ENCODE measurements around the gene AAK1.
"Not testable (repeated sequence)": the region's sequence is repeated elsewhere in the genome, so short reads cannot be mapped to it uniquely, and the experiment has no call there.

The AAK1 gene

GRCh38 chr2:69577467-69578197, 65.9 kb downstream of the AAK1 start:
- no peaks in the 10 kb centered on the region for H3K27me3 ChIP-seq (ENCODE audit: control insufficient read depth in 2 of 2, insufficient read depth in 2 of 2, low read length in 2 of 2)
- H3K4me1 ChIP-seq (ENCODE audit: control insufficient read depth in 2 of 2, insufficient read depth in 2 of 2, low read length in 2 of 2) = peaks cover 2 to 7% of the 10 kb centered on the region in 2 donors
- H3K4me3 ChIP-seq (ENCODE audit: low read length in 2 of 2) = no peak overlapping the region
- no peak overlapping the region for H3K27ac ChIP-seq (ENCODE audit: low read depth in 2 of 2, low read length in 2 of 2)
- H3K9ac ChIP-seq (ENCODE audit: low read depth in 1 of 2, low read length in 2 of 2) = no peak overlapping the region
- no peaks in the 10 kb centered on the region for H3K36me3 ChIP-seq (ENCODE audit: control insufficient read depth in 2 of 2, insufficient read depth in 2 of 2, low read length in 2 of 2)
- H3K9me3 ChIP-seq (ENCODE audit: control insufficient read depth in 2 of 2, low read length in 2 of 2) = no peaks in the 10 kb centered on the region

- H3K4me1 ChIP-seq (ENCODE audit: control insufficient read depth in 2 of 2, insufficient read depth in 2 of 2, low read length in 2 of 2) = peaks cover 2 to 6% of the 10 kb centered on the region in 2 donors
Measured at GRCh38 chr2:69576880-69577279, 66.7 kb downstream of the AAK1 start.

GRCh38 chr2:69575926-69576325, 67.6 kb downstream of the AAK1 start:
- Histone ChIP-seq H3K27ac (ENCODE audit: low read depth in 2 of 2, low read length in 2 of 2) (no peak overlapping the region), H3K4me1 (ENCODE audit: control insufficient read depth in 2 of 2, insufficient read depth in 2 of 2, low read length in 2 of 2) (peaks cover 2 to 6% of the 10 kb centered on the region in 2 donors), H3K9ac (ENCODE audit: low read depth in 1 of 2, low read length in 2 of 2) (no peak overlapping the region)

More at GRCh38 chr2:69576880-69577279, 66.7 kb downstream of the AAK1 start:
- Histone ChIP-seq H3K4me3 (ENCODE audit: low read length in 2 of 2) (no peak overlapping the region), H3K9me3 (ENCODE audit: control insufficient read depth in 2 of 2, low read length in 2 of 2) (no peaks in the 10 kb centered on the region), H3K36me3 (ENCODE audit: control insufficient read depth in 2 of 2, insufficient read depth in 2 of 2, low read length in 2 of 2) (no peaks in the 10 kb centered on the region), H3K27ac (ENCODE audit: low read depth in 2 of 2, low read length in 2 of 2) (no peak overlapping the region), H3K27me3 (ENCODE audit: control insufficient read depth in 2 of 2, insufficient read depth in 2 of 2, low read length in 2 of 2) (no peaks in the 10 kb centered on the region), H3K9ac (ENCODE audit: low read depth in 1 of 2, low read length in 2 of 2) (no peak overlapping the region)

GRCh38 chr2:69575371-69575770, 68.2 kb downstream of the AAK1 start:
- not testable (repeated sequence) for H3K27me3 ChIP-seq (ENCODE audit: control insufficient read depth in 2 of 2, insufficient read depth in 2 of 2, low read length in 2 of 2); H3K4me3 ChIP-seq (ENCODE audit: low read length in 2 of 2); H3K9me3 ChIP-seq (ENCODE audit: control insufficient read depth in 2 of 2, low read length in 2 of 2); H3K36me3 ChIP-seq (ENCODE audit: control insufficient read depth in 2 of 2, insufficient read depth in 2 of 2, low read length in 2 of 2); H3K4me1 ChIP-seq (ENCODE audit: control insufficient read depth in 2 of 2, insufficient read depth in 2 of 2, low read length in 2 of 2); H3K9ac ChIP-seq (ENCODE audit: low read depth in 1 of 2, low read length in 2 of 2); H3K27ac ChIP-seq (ENCODE audit: low read depth in 2 of 2, low read length in 2 of 2)

More at GRCh38 chr2:69575926-69576325, 67.6 kb downstream of the AAK1 start:
- H3K36me3 ChIP-seq (ENCODE audit: control insufficient read depth in 2 of 2, insufficient read depth in 2 of 2, low read length in 2 of 2) = no peaks in the 10 kb centered on the region
- H3K9me3 ChIP-seq (ENCODE audit: control insufficient read depth in 2 of 2, low read length in 2 of 2) = no peaks in the 10 kb centered on the region
- H3K4me3 ChIP-seq (ENCODE audit: low read length in 2 of 2) = no peak overlapping the region
- H3K27me3 ChIP-seq (ENCODE audit: control insufficient read depth in 2 of 2, insufficient read depth in 2 of 2, low read length in 2 of 2) = no peaks in the 10 kb centered on the region

- peaks cover 2 to 7% of the 10 kb centered on the region in 2 donors for H3K4me1 ChIP-seq (ENCODE audit: control insufficient read depth in 2 of 2, insufficient read depth in 2 of 2, low read length in 2 of 2)
- H3K36me3 ChIP-seq (ENCODE audit: control insufficient read depth in 2 of 2, insufficient read depth in 2 of 2, low read length in 2 of 2) = no peaks in the 10 kb centered on the region
- H3K9ac ChIP-seq (ENCODE audit: low read depth in 1 of 2, low read length in 2 of 2) = no peak overlapping the region
- no peak overlapping the region for H3K4me3 ChIP-seq (ENCODE audit: low read length in 2 of 2)
- H3K9me3 ChIP-seq (ENCODE audit: control insufficient read depth in 2 of 2, low read length in 2 of 2) = no peaks in the 10 kb centered on the region
- H3K27ac ChIP-seq (ENCODE audit: low read depth in 2 of 2, low read length in 2 of 2) = no peak overlapping the region
- no peaks in the 10 kb centered on the region for H3K27me3 ChIP-seq (ENCODE audit: control insufficient read depth in 2 of 2, insufficient read depth in 2 of 2, low read length in 2 of 2)
Measured at GRCh38 chr2:69572641-69573040, 70.9 kb downstream of the AAK1 start.

- no peaks in the 10 kb centered on the region for H3K36me3 ChIP-seq (ENCODE audit: control insufficient read depth in 2 of 2, insufficient read depth in 2 of 2, low read length in 2 of 2)
- H3K27ac ChIP-seq (ENCODE audit: low read depth in 2 of 2, low read length in 2 of 2) = no peak overlapping the region
- H3K4me1 ChIP-seq (ENCODE audit: control insufficient read depth in 2 of 2, insufficient read depth in 2 of 2, low read length in 2 of 2) = peaks cover 9 to 12% of the 10 kb centered on the region in 2 donors
Measured at GRCh38 chr2:69571189-69571588, 72.3 kb downstream of the AAK1 start.

GRCh38 chr2:69570474-69570873, 73.1 kb downstream of the AAK1 start:
- Histone ChIP-seq H3K27ac (ENCODE audit: low read depth in 2 of 2, low read length in 2 of 2) (no peak overlapping the region), H3K4me1 (ENCODE audit: control insufficient read depth in 2 of 2, insufficient read depth in 2 of 2, low read length in 2 of 2) (peaks cover 10 to 13% of the 10 kb centered on the region in 2 donors), H3K9ac (ENCODE audit: low read depth in 1 of 2, low read length in 2 of 2) (no peak overlapping the region), H3K9me3 (ENCODE audit: control insufficient read depth in 2 of 2, low read length in 2 of 2) (no peaks in the 10 kb centered on the region), H3K27me3 (ENCODE audit: control insufficient read depth in 2 of 2, insufficient read depth in 2 of 2, low read length in 2 of 2) (no peaks in the 10 kb centered on the region), H3K36me3 (ENCODE audit: control insufficient read depth in 2 of 2, insufficient read depth in 2 of 2, low read length in 2 of 2) (no peaks in the 10 kb centered on the region), H3K4me3 (ENCODE audit: low read length in 2 of 2) (no peak overlapping the region)

More at GRCh38 chr2:69571189-69571588, 72.3 kb downstream of the AAK1 start:
- Histone ChIP-seq H3K4me3 (ENCODE audit: low read length in 2 of 2) (no peak overlapping the region), H3K27me3 (ENCODE audit: control insufficient read depth in 2 of 2, insufficient read depth in 2 of 2, low read length in 2 of 2) (no peaks in the 10 kb centered on the region), H3K9ac (ENCODE audit: low read depth in 1 of 2, low read length in 2 of 2) (no peak overlapping the region), H3K9me3 (ENCODE audit: control insufficient read depth in 2 of 2, low read length in 2 of 2) (no peaks in the 10 kb centered on the region)

GRCh38 chr2:69567909-69568300, 75.6 kb downstream of the AAK1 start:
- H3K9me3 ChIP-seq (ENCODE audit: control insufficient read depth in 2 of 2, low read length in 2 of 2) = no peaks in the 10 kb centered on the region
- no peaks in the 10 kb centered on the region for H3K36me3 ChIP-seq (ENCODE audit: control insufficient read depth in 2 of 2, insufficient read depth in 2 of 2, low read length in 2 of 2)
- H3K27me3 ChIP-seq (ENCODE audit: control insufficient read depth in 2 of 2, insufficient read depth in 2 of 2, low read length in 2 of 2) = no peaks in the 10 kb centered on the region
- peaks cover 12 to 21% of the 10 kb centered on the region in 2 donors for H3K4me1 ChIP-seq (ENCODE audit: control insufficient read depth in 2 of 2, insufficient read depth in 2 of 2, low read length in 2 of 2)
- H3K4me3 ChIP-seq (ENCODE audit: low read length in 2 of 2) = no peak overlapping the region
- no peak overlapping the region for H3K27ac ChIP-seq (ENCODE audit: low read depth in 2 of 2, low read length in 2 of 2)
- no peak overlapping the region for H3K9ac ChIP-seq (ENCODE audit: low read depth in 1 of 2, low read length in 2 of 2)

GRCh38 chr2:69567157-69567908, 76.2 kb downstream of the AAK1 start:
- Histone ChIP-seq H3K4me1 (ENCODE audit: control insufficient read depth in 2 of 2, insufficient read depth in 2 of 2, low read length in 2 of 2) (peaks cover 12 to 21% of the 10 kb centered on the region in 2 donors), H3K9me3 (ENCODE audit: control insufficient read depth in 2 of 2, low read length in 2 of 2) (no peaks in the 10 kb centered on the region), H3K36me3 (ENCODE audit: control insufficient read depth in 2 of 2, insufficient read depth in 2 of 2, low read length in 2 of 2) (no peaks in the 10 kb centered on the region), H3K4me3 (ENCODE audit: low read length in 2 of 2) (no peak overlapping the region), H3K9ac (ENCODE audit: low read depth in 1 of 2, low read length in 2 of 2) (no peak overlapping the region), H3K27me3 (ENCODE audit: control insufficient read depth in 2 of 2, insufficient read depth in 2 of 2, low read length in 2 of 2) (no peaks in the 10 kb centered on the region), H3K27ac (ENCODE audit: low read depth in 2 of 2, low read length in 2 of 2) (peak overlapping the region in 1 of 2 donors; percentile 63)

GRCh38 chr2:69566669-69567068, 76.9 kb downstream of the AAK1 start:
- H3K36me3 ChIP-seq (ENCODE audit: control insufficient read depth in 2 of 2, insufficient read depth in 2 of 2, low read length in 2 of 2) = no peaks in the 10 kb centered on the region
- peaks cover 12 to 21% of the 10 kb centered on the region in 2 donors for H3K4me1 ChIP-seq (ENCODE audit: control insufficient read depth in 2 of 2, insufficient read depth in 2 of 2, low read length in 2 of 2)
- H3K9me3 ChIP-seq (ENCODE audit: control insufficient read depth in 2 of 2, low read length in 2 of 2) = no peaks in the 10 kb centered on the region
- no peaks in the 10 kb centered on the region for H3K27me3 ChIP-seq (ENCODE audit: control insufficient read depth in 2 of 2, insufficient read depth in 2 of 2, low read length in 2 of 2)
- H3K4me3 ChIP-seq (ENCODE audit: low read length in 2 of 2) = no peak overlapping the region
- H3K9ac ChIP-seq (ENCODE audit: low read depth in 1 of 2, low read length in 2 of 2) = no peak overlapping the region
- H3K27ac ChIP-seq (ENCODE audit: low read depth in 2 of 2, low read length in 2 of 2) = peak overlapping the region in 1 of 2 donors; percentile 53

All from mucosa of rectum (tissue), 2 donors.